ENCODE data around the gene RTCB. TPM values are rescaled to one million over a fixed set of nuclear protein-coding genes. Genes with fewer than 3 reads are reported as not detected.

The RTCB gene
- total and polyA plus RNA-seq, 2 of the 13 experiments (the other 11 are each of a cell fraction or from before 2014, with no cell fraction given) = 108 to 167 TPM

GRCh38 chr22:32376681-32377080 lies 35.4 kb downstream of the RTCB start:
- intact Hi-C loops (cut with micrococcal nuclease; ENCODE audit: unreplicated experiment) = loop anchor here (10.0 kb wide), 1 partner anchor 272 kb away; no protein-coding TSS in a partner anchor

More at GRCh38 chr22:32376681-32377080, 35.4 kb downstream of the RTCB start:
- Histone ChIP-seq H3K9me3 (ENCODE audit: low read length) (no peaks in the 10 kb centered on the region), H2AFZ (ENCODE audit: low read length) (no peak overlapping the region), H3K27me3 (ENCODE audit: control insufficient read depth in 1 of 2, insufficient read depth in 2 of 2, low read length in 2 of 2) (no peaks in the 10 kb centered on the region; a peak in 1 of 5 replicates), H4K20me1 (ENCODE audit: insufficient read depth, low read length) (no peaks in the 10 kb centered on the region), H3K79me2 (ENCODE audit: insufficient read depth, low read length) (no peaks in the 10 kb centered on the region), H3K4me2 (ENCODE audit: low read depth, low read length) (no peak overlapping the region), H3K9ac (ENCODE audit: insufficient read depth, low read depth, low read length) (no peak overlapping the region), H3K36me3 (replicated peaks in 1 of 2; ENCODE audit: control insufficient read depth in 1 of 2, insufficient read depth in 2 of 2, low read length in 2 of 2) (no peaks in the 10 kb centered on the region), H3K4me3 (replicated peaks in 1 of 3; ENCODE audit: insufficient read depth in 1 of 3, low read depth in 2 of 3, low read length in 3 of 3) (no peak overlapping the region), H3K27ac (ENCODE audit: extremely low read length, insufficient read depth, low read length) (no peak overlapping the region), H3K4me1 (ENCODE audit: insufficient read depth, low read length) (no peaks in the 10 kb centered on the region)
- TF ChIP-seq ZNF281 (CRISPR knock-in tag; IDR thresholded peaks at IDR 0.05; ENCODE audit: borderline replicate concordance) (no peak), KDM5B (CRISPR knock-in tag; IDR thresholded peaks at IDR 0.05; ENCODE audit: borderline replicate concordance) (no peak), ZFP41 (CRISPR knock-in tag; IDR thresholded peaks at IDR 0.05; ENCODE audit: borderline replicate concordance) (no peak), GTF2F1 (IDR thresholded peaks at IDR 0.05; ENCODE audit: low read length) (no peak), NFRKB (IDR thresholded peaks at IDR 0.05) (no peak), BRF2 (CRISPR knock-in tag; IDR thresholded peaks at IDR 0.05) (no peak), ZNF687 (CRISPR knock-in tag; IDR thresholded peaks at IDR 0.05) (no peak), REXO4 (CRISPR knock-in tag; IDR thresholded peaks at IDR 0.05; ENCODE audit: borderline replicate concordance) (no peak)
- 10% methylated on average over 2 of the region's 5 CpGs for WGBS (ENCODE audit: low lambda C conversion rate)
- FAIRE-seq (no peak), DNase-seq (ENCODE audit: low spot score) (no peak), ATAC-seq (no peak)
- ChIA-PET CTCF (ENCODE audit: low intra/inter-chr PET ratio, low total read pairs) (no interaction called here), POLR2A (no interaction called here)
- BruUV-seq (replicated peaks) = no TSS peak
- in situ Hi-C loops (cut with HindIII; ENCODE audit: extremely low pct_ligation_motif_present, low pct_unique_long_range_greater_than_20kb) = no loop called here
